ENCODE measurements around the gene CHPF. TPM values are rescaled to one million over a fixed set of nuclear protein-coding genes. Genes with fewer than 3 reads are reported as not detected.

Gene CHPF
- total RNA-seq, 1 experiment from 2014 or later, result 104 TPM

GRCh38 chr2:219536967-219537366 lies 6.6 kb downstream of the CHPF start:
- H3K36me3 ChIP-seq (replicated peaks; ENCODE audit: control insufficient read depth, insufficient read depth, low read length), result peaks cover 10% of the 10 kb centered on the region
- no peak for DNase-seq
- H3K27me3 ChIP-seq (ENCODE audit: control insufficient read depth, insufficient read depth, low read length), result no peaks in the 10 kb centered on the region
- H3K4me3 ChIP-seq (ENCODE audit: insufficient read depth, low read depth, low read length), result no peak overlapping the region

- no peak for DNase-seq
- peaks cover 10% of the 10 kb centered on the region for H3K36me3 ChIP-seq (replicated peaks; ENCODE audit: control insufficient read depth, insufficient read depth, low read length)
- H3K27me3 ChIP-seq (ENCODE audit: control insufficient read depth, insufficient read depth, low read length), result no peaks in the 10 kb centered on the region
- H3K4me3 ChIP-seq (ENCODE audit: insufficient read depth, low read depth, low read length), result no peak overlapping the region
These were observed 7.2 kb downstream of the CHPF start for GRCh38 chr2:219536425-219536824.

- H3K27me3 ChIP-seq (ENCODE audit: control insufficient read depth, insufficient read depth, low read length), result peaks cover 8% of the 10 kb centered on the region
- DNase-seq, result peak; percentile 85
These were observed 9.5 kb downstream of the CHPF start for GRCh38 chr2:219533930-219534661.

GRCh38 chr2:219532378-219532649 lies 11.3 kb downstream of the CHPF start:
- DNase-seq, result no peak
- H3K4me3 ChIP-seq (ENCODE audit: insufficient read depth, low read depth, low read length), result no peak overlapping the region

More at GRCh38 chr2:219533930-219534661, 9.5 kb downstream of the CHPF start:
- H3K4me3 ChIP-seq (ENCODE audit: insufficient read depth, low read depth, low read length), result no peak overlapping the region
- H3K36me3 ChIP-seq (replicated peaks; ENCODE audit: control insufficient read depth, insufficient read depth, low read length), result no peaks in the 10 kb centered on the region; the same call in 1 of the 2 replicates

DNA sequence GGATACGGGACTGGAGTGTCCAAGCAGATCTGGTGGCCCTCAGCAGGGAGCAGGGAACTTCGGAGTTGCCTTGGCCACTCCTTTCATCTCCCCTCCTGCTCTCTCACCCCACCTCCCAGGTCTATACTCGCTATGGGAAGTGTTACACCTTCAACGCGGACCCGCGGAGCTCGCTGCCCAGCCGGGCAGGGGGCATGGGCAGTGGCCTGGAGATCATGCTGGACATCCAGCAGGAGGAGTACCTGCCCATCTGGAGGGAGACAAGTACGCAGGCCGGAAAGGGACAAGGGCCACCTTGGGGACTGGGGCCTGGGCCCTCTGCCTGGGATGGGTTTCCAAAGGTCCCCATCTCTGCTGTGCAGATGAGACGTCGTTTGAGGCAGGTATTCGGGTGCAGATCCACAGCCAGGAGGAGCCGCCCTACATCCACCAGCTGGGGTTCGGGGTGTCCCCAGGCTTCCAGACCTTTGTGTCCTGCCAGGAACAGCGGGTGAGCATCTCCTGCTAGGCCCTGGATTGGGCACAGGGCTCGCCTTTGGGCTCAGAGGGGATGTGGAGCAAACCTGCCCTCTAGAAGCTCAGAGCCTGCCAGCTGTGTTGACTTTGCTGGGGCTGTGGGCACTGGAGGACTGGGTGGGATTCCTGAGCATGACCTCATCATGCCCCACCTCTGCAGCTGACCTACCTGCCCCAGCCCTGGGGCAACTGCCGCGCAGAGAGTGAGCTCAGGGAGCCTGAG lies 11.8 kb downstream of the CHPF start:
- peaks cover 14% of the 10 kb centered on the region for H3K27me3 ChIP-seq (ENCODE audit: control insufficient read depth, insufficient read depth, low read length)
- DNase-seq, result no peak
- no peak overlapping the region for H3K4me3 ChIP-seq (ENCODE audit: insufficient read depth, low read depth, low read length)
- H3K36me3 ChIP-seq (replicated peaks; ENCODE audit: control insufficient read depth, insufficient read depth, low read length), result no peaks in the 10 kb centered on the region

More at GRCh38 chr2:219532378-219532649, 11.3 kb downstream of the CHPF start:
- H3K27me3 ChIP-seq (ENCODE audit: control insufficient read depth, insufficient read depth, low read length), result peaks cover 13% of the 10 kb centered on the region
- H3K36me3 ChIP-seq (replicated peaks; ENCODE audit: control insufficient read depth, insufficient read depth, low read length), result no peaks in the 10 kb centered on the region

GRCh38 chr2:219530048-219530963 lies 13.3 kb downstream of the CHPF start:
- peaks cover 16% of the 10 kb centered on the region for H3K27me3 ChIP-seq (ENCODE audit: control insufficient read depth, insufficient read depth, low read length)
- no peaks in the 10 kb centered on the region for H3K36me3 ChIP-seq (replicated peaks; ENCODE audit: control insufficient read depth, insufficient read depth, low read length)
- DNase-seq, result peak; percentile 97
- peak overlapping the region; percentile 29 for H3K4me3 ChIP-seq (ENCODE audit: insufficient read depth, low read depth, low read length)

DNA sequence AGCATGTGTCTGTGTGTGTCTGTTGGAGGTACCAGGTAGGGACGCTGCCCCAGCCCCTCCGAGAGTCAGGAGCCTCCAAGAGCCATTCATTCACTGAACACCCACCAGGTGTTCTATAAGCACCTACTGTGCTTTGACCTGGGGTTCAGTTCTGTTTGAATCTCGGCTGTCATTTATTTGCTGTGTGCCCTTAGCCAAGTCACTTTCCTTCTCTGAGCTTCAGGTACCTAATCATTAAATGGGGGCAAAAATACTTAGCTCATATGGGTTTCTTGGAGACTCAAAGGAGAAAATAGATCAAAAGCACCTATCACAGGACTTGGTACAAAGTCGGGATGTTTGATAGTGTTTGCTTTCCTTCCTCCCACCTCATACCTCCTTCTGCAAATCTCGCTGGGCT lies 16.1 kb downstream of the CHPF start:
- H3K27me3 ChIP-seq (ENCODE audit: control insufficient read depth, insufficient read depth, low read length), result peaks cover 16% of the 10 kb centered on the region
- no peaks in the 10 kb centered on the region for H3K36me3 ChIP-seq (replicated peaks; ENCODE audit: control insufficient read depth, insufficient read depth, low read length)
- DNase-seq, result no peak
- H3K4me3 ChIP-seq (ENCODE audit: insufficient read depth, low read depth, low read length), result no peak overlapping the region

- Histone ChIP-seq H3K27me3 (ENCODE audit: control insufficient read depth, insufficient read depth, low read length) (peaks cover 16% of the 10 kb centered on the region), H3K36me3 (replicated peaks; ENCODE audit: control insufficient read depth, insufficient read depth, low read length) (no peaks in the 10 kb centered on the region), H3K4me3 (ENCODE audit: insufficient read depth, low read depth, low read length) (no peak overlapping the region)
- DNase-seq, result no peak
These were observed 16.6 kb downstream of the CHPF start for GRCh38 chr2:219527076-219527394.

GRCh38 chr2:219526320-219527075 lies 17.1 kb downstream of the CHPF start:
- H3K4me3 ChIP-seq (ENCODE audit: insufficient read depth, low read depth, low read length), result no peak overlapping the region
- H3K36me3 ChIP-seq (replicated peaks; ENCODE audit: control insufficient read depth, insufficient read depth, low read length), result no peaks in the 10 kb centered on the region
- peaks cover 16% of the 10 kb centered on the region for H3K27me3 ChIP-seq (ENCODE audit: control insufficient read depth, insufficient read depth, low read length)
- no peak for DNase-seq

GRCh38 chr2:219525533-219526232 lies 17.9 kb downstream of the CHPF start:
- H3K36me3 ChIP-seq (replicated peaks; ENCODE audit: control insufficient read depth, insufficient read depth, low read length), result no peaks in the 10 kb centered on the region
- DNase-seq, result peak; percentile 64
- H3K27me3 ChIP-seq (ENCODE audit: control insufficient read depth, insufficient read depth, low read length), result peaks cover 16% of the 10 kb centered on the region
- no peak overlapping the region for H3K4me3 ChIP-seq (ENCODE audit: insufficient read depth, low read depth, low read length)

DNA sequence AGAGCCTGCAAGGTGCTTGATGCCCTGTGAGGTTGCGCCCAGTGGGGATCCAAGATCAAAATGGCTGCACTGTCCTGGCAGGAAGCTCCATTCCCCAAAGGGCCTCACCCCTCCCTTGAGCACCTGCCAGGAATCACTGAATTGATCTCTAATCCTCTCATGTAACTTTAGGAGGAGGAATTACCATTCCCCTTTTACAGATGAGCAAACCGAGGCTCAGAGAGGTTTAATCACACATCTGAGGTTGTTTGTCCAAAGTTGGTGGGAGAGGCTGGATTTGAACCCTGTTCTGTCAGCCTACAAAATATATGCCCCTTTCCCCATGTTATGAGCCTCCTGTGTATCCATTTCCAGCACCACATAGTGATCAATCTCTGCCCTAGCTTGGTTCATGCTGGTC lies 18.8 kb downstream of the CHPF start:
- DNase-seq, result no peak
- H3K27me3 ChIP-seq (ENCODE audit: control insufficient read depth, insufficient read depth, low read length), result peaks cover 16% of the 10 kb centered on the region
- no peaks in the 10 kb centered on the region for H3K36me3 ChIP-seq (replicated peaks; ENCODE audit: control insufficient read depth, insufficient read depth, low read length)
- H3K4me3 ChIP-seq (ENCODE audit: insufficient read depth, low read depth, low read length), result no peak overlapping the region

DNA sequence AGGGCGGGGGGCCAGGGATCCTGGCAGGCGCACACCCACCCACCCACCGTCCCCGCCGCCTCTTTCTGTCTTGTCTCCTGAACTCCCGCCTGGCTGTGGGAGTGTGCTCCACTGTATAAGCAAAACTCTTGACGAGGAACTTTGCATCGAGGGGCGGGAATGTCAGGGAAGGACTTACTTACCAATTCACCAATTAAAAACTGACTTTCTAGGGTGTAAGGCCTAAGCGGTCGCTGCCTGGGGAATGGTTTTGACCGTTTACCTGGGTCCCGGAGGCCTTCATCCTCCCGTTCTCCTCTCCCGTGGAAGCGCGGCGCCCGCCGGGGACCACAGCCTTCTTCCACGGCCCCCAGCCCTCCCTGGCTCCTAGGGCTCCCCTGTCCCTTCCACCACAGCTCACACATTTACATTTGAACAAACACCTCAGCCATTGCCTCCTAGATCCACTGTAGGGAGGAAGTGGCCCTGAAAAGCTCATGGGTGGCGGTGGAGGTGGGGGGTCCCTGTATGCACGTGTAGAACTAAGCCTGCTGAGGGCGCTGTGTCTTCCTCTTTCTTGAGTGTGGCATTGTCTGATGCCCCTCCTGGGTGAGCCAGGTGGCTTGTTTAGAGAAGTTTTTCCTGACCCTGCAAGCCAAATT lies 20.5 kb downstream of the CHPF start:
- DNase-seq, result peak; percentile 88
- Histone ChIP-seq H3K4me3 (ENCODE audit: insufficient read depth, low read depth, low read length) (peak overlapping the region; percentile 42), H3K36me3 (replicated peaks; ENCODE audit: control insufficient read depth, insufficient read depth, low read length) (no peaks in the 10 kb centered on the region), H3K27me3 (ENCODE audit: control insufficient read depth, insufficient read depth, low read length) (peaks cover 6% of the 10 kb centered on the region)

Measured in H7 (cell line).